DOHH2 (cell line): Measurements from ENCODE around the gene HELB.

Source experiments
- H3F3A ChIP-seq: fragments of 200-600 bp; sonication (generic), shearing (Covaris generic); 2 replicates; pipeline ENCODE4 v1.6.0; 2016; ENCODE audit warnings: antibody characterized with exemption, mild to moderate bottlenecking; ENCODE audit not compliant: control insufficient read depth, insufficient read depth
- H3K27ac ChIP-seq: fragments of 200-600 bp; sonication (generic); 2 replicates; pipeline ENCODE4 v1.5.1; 2014; ENCODE audit warnings: low read depth, mild to moderate bottlenecking, low read length, moderate library complexity
- H3K27me3 ChIP-seq: fragments of 200-600 bp; sonication (generic); 2 replicates; pipeline ENCODE4 v1.6.1; 2014; ENCODE audit warnings: mild to moderate bottlenecking, low read length, mixed read lengths; ENCODE audit not compliant: control insufficient read depth
- H3K36me3 ChIP-seq: fragments of 200-600 bp; sonication (generic); 2 replicates; pipeline ENCODE4 v1.6.1; 2014; ENCODE audit warnings: mild to moderate bottlenecking, low read length, moderate library complexity, mixed read lengths; ENCODE audit not compliant: control insufficient read depth
- H3K4me1 ChIP-seq: fragments of 200-600 bp; sonication (generic); 2 replicates; pipeline ENCODE4 v1.6.1; 2014; ENCODE audit warnings: mild to moderate bottlenecking, low read length, mixed read lengths; ENCODE audit not compliant: control insufficient read depth
- H3K4me2 ChIP-seq: fragments of 200-600 bp; sonication (generic); 2 replicates; pipeline ENCODE4 v1.6.0; 2014; ENCODE audit warnings: mild to moderate bottlenecking, low read length, moderate library complexity
- H3K4me3 ChIP-seq: fragments of 200-600 bp; sonication (generic); 2 replicates; pipeline ENCODE4 v1.5.1; 2014; ENCODE audit warnings: mild to moderate bottlenecking, low read length, mixed read lengths
- H3K79me2 ChIP-seq: fragments of 200-600 bp; sonication (generic); 2 replicates; pipeline ENCODE4 v1.6.1; 2014; ENCODE audit warnings: mild to moderate bottlenecking, low read length, mixed read lengths; ENCODE audit not compliant: control insufficient read depth
- H3K9me2 ChIP-seq: fragments of 200-600 bp; sonication (generic); replicated peaks from 2 replicates; pipeline ENCODE4 v1.6.1; 2014; ENCODE audit warnings: mild to moderate bottlenecking, low read length, mixed read lengths; ENCODE audit not compliant: control insufficient read depth
- H3K9me3 ChIP-seq: fragments of 200-600 bp; sonication (generic); 2 replicates; pipeline ENCODE4 v1.6.1; 2014; ENCODE audit warnings: antibody characterized with exemption, low read length, mixed read lengths; ENCODE audit not compliant: control insufficient read depth, insufficient read depth
- H4K20me1 ChIP-seq: fragments of 200-600 bp; sonication (generic); 2 replicates; pipeline ENCODE4 v1.6.0; 2014; ENCODE audit warnings: low read depth, mild to moderate bottlenecking, antibody characterized with exemption, low read length, moderate library complexity; ENCODE audit not compliant: control insufficient read depth, insufficient read depth
- CTCF ChIP-seq: fragments of 200-600 bp; sonication (generic); IDR thresholded peaks from one replicate; pipeline ENCODE4 v1.5.1; 2014; ENCODE audit warnings: antibody characterized with exemption, mild to moderate bottlenecking, low read depth, low read length; ENCODE audit not compliant: poor library complexity, severe bottlenecking
- EZH2phosphoT487 ChIP-seq: fragments of 200-600 bp; sonication (generic); IDR thresholded peaks from 2 replicates; pipeline ENCODE4 v1.6.1; 2017; ENCODE audit warnings: borderline replicate concordance, mild to moderate bottlenecking, antibody characterized with exemption, low read length, moderate library complexity, mixed read lengths

Gene HELB

DNA sequence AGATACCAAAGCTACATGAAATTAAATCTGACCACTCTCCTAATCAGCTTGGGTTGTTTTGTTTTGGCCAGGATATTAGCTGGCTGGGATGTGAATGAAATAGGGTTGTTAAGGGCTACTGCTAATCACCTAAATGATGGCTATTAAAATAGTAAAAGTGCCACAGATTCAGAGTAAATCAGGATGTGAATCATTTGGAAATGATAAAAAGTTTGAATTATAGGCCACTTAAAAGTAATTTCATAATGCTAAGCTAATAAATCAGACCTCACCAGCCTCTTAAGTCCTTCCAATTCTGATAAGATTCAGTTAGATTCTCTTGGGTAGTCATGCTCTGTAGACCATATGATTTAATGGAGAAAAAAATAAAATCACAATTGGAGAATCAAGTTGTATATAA lies 12.0 kb downstream of the HELB start:
- H3K4me1 ChIP-seq, result no peaks in the 10 kb centered on the region
- no peaks in the 10 kb centered on the region for H3F3A ChIP-seq
- H3K36me3 ChIP-seq, result no peaks in the 10 kb centered on the region
- no peak for TF ChIP-seq EZH2phosphoT487
- TF ChIP-seq CTCF, result no peak
- H4K20me1 ChIP-seq, result no peaks in the 10 kb centered on the region
- no peaks in the 10 kb centered on the region for H3K9me3 ChIP-seq
- no peaks in the 10 kb centered on the region for H3K9me2 ChIP-seq
- no peak overlapping the region for H3K4me2 ChIP-seq
- no peaks in the 10 kb centered on the region for H3K79me2 ChIP-seq
- no peak overlapping the region for H3K27ac ChIP-seq
- no peaks in the 10 kb centered on the region for H3K27me3 ChIP-seq
- no peak overlapping the region for H3K4me3 ChIP-seq

DNA sequence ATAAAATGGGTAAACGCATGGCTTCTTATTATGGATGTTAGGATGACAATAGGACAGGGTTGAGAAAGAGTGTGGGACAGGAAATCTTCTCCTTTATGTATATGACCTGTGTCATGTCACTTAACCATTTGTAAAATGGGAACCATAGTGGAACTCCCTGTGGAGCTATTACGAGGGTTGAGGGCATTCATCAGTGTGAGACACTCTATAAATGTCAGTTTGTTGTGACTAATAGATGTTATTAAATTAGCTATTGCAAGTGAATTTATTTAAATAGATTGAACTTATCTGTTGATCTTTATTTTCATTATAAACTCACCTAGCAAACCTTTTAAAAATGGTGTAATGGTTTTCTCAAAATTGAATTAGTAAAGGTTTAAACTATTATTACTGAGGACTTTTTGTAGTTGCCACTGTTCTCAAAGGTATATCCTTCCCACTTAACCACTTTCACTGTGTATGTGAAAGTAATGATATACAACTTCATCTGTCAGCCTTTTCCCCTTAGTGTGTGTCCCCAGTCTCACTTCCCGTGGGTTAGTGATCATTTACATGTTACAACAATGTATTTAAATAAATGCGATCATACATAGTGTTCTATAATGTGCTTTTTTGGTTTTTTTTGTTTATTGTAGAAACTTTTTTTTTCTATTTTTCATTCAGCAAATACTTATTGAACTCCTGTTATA lies 17.1 kb downstream of the HELB start:
- no peaks in the 10 kb centered on the region for H3K36me3 ChIP-seq
- no peak for TF ChIP-seq CTCF
- no peak for TF ChIP-seq EZH2phosphoT487
- H3K4me1 ChIP-seq, result no peaks in the 10 kb centered on the region
- H3K27me3 ChIP-seq, result no peaks in the 10 kb centered on the region
- no peaks in the 10 kb centered on the region for H3F3A ChIP-seq
- H3K9me3 ChIP-seq, result no peaks in the 10 kb centered on the region
- no peaks in the 10 kb centered on the region for H3K9me2 ChIP-seq
- H3K27ac ChIP-seq, result no peak overlapping the region
- no peak overlapping the region for H3K4me2 ChIP-seq
- no peaks in the 10 kb centered on the region for H3K79me2 ChIP-seq
- no peaks in the 10 kb centered on the region for H4K20me1 ChIP-seq
- no peak overlapping the region for H3K4me3 ChIP-seq

- no peaks in the 10 kb centered on the region for H3K9me3 ChIP-seq
- no peak for TF ChIP-seq EZH2phosphoT487
- TF ChIP-seq CTCF, result no peak
Observed at GRCh38 chr12:66320996-66321395, 18.7 kb downstream of the HELB start.

More at GRCh38 chr12:66320996-66321395, 18.7 kb downstream of the HELB start:
- no peak overlapping the region for H3K27ac ChIP-seq
- H3K79me2 ChIP-seq, result no peaks in the 10 kb centered on the region
- H3K36me3 ChIP-seq, result no peaks in the 10 kb centered on the region
- H3K27me3 ChIP-seq, result no peaks in the 10 kb centered on the region
- H3F3A ChIP-seq, result no peaks in the 10 kb centered on the region
- no peaks in the 10 kb centered on the region for H4K20me1 ChIP-seq
- H3K4me2 ChIP-seq, result no peak overlapping the region
- no peaks in the 10 kb centered on the region for H3K9me2 ChIP-seq
- H3K4me1 ChIP-seq, result no peaks in the 10 kb centered on the region
- no peak overlapping the region for H3K4me3 ChIP-seq
